ENCODE measurements around the gene SYNE2.

- no peak for TF ChIP-seq EZH2phosphoT487 (IDR thresholded peaks at IDR 0.05; ENCODE audit: borderline replicate concordance, low read length)
- no peak for TF ChIP-seq CTCF (IDR thresholded peaks at IDR 0.05; ENCODE audit: low read depth, low read length, poor library complexity, severe bottlenecking)
Observed at GRCh38 chr14:64026600-64026999, 173.8 kb downstream of the SYNE2 start.
